ELR (cell line): Measurements from ENCODE around the gene PRDM16.
"Not testable (repeated sequence)": the region's sequence is repeated elsewhere in the genome, so short reads cannot be mapped to it uniquely, and the experiment has no call there.

Experiments
- DNase-seq: peaks from one replicate; pipeline ENCODE4 v3.0.0-alpha.2; 2015; ENCODE audit warnings: low read depth

PRDM16 gene

DNA sequence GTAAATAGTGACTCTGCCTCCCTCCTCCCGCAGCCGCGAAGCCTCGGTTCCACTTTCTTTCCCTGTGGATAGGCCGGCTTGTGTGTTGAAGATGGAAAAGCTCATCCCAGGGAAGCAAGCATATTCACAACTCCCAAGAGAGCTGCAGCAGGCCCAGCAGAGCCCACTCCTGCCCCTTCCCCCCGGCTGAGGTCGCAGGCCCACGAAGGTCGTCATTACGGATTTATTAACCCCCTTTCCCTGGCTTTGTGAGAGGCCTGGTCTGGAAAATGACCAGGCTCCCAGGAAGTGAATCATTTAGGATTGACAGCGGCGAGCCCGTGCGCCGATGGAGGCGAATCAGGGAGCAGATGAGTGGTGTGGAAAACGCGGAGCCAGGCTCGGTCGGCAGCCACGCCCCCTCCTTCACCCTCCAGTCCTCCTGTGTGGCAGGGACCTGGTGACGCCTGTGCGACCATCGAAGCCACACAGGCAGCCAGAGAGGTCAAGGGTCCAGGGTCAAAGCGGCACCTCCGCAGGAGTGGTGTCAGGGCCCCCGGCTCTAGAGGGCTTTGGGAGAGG lies 93.4 kb downstream of the PRDM16 start:
- no peak for DNase-seq

DNA sequence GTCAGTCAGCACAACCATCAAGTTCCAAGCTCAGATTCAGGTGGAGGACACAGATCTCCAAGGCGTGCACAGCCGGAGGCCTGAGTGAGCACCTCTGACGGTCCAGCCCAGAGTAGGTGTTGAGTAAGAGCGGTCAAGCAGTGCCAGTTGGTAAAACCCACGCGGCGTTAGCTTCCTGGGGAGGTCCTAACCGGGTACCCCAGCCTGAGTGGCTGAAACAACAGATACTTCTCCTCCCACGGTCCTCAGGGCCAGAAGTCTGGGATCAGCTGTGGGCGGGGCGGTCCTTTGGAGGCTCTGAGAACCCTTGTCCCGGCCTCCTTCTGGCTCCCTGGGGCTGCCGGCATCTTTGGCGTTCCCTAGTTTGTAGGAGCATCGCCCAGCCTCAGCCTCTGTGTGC lies 94.4 kb downstream of the PRDM16 start:
- no peak for DNase-seq

DNA sequence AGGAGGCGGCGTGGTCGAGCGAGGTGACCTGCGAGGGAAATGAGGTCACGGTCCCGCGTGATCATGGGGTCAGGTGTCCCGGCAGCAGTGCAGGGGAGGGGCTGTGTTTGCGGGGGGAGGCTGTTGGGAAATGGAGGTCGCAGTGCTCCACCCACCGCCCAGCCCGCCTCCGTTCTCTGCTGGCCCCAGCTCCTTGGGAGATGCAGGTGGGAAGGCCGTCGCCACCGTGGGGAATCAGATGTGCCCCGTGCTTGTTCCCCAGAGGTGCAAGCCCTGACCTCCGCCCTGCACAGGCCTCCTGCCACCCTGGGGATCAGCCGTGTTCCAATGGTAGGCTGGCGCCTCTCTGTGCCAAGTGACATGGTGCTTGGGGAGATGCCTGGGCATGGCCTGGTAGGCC lies 95.7 kb downstream of the PRDM16 start:
- DNase-seq, result no peak

DNA sequence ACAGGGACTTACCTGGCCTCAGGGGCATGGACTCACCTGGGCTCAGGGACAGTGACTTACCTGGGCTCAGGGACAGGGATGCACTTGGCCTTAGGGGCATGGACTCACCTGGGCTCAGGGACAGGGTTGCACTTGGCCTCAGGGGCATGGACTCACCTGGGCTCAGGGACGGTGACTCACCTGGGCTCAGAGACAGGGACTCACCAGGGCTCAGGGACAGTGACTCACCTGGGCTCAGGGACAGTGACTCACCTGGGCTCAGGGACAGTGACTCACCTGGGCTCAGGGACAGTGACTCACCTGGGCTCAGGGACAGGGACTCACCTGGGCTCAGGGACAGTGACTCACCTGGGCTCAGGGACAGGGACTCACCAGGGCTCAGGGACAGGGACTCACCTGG lies 96.2 kb downstream of the PRDM16 start:
- not testable (repeated sequence) for DNase-seq

DNA sequence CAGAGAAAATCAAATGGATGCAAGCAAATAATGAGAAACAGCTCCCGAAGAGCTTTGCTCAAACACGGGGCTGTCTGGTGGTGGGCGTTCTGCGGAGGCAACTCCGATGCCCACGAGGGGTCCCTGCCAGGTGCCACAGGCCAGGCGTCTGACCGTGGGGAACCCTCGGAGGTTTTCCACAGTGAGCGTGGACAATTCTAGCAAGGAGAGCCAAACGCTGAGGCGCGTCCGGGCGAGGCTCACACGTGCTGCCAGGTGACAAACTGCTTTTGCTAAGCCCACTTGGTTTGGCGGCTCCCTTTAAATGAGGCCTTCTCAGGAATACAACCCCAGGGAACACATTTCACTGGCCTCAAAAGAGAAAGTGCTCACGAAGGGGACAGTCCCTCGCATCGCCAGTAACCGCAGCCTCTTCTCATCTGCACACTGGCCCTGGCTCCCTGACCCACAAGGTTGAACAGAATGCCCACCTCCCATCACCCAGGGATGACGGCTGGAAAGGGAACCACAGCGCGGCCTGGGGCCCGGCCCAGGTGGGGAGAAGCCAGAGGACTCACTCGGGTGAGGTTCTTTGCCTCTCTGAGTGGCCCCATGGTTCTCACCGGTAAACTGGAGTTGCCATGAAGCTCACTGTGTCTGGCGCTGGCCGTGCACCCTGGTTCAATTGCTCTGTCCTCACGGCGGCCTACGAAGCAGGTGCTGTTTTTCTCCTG lies 97.4 kb downstream of the PRDM16 start:
- no peak for DNase-seq

DNA sequence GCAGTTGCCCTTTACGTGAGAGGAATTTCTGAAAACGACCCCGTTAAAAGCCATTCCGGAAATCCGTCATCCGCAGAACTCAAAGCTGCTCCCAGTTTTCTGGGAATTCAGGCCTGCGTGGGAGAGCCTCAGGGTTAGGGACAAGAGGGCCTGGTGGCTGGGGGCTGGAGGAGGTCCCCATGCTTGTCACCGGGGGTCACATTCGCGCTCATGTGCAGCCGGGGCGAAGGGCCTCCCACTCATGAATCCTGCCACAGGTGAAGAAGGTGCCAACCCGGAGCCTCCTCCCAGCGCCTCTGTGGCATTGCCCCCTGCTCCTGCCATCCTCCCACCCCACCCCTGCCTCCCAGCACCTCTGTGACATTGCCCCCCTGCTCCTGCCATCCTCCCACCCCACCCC lies 98.3 kb downstream of the PRDM16 start:
- DNase-seq, result no peak

DNA sequence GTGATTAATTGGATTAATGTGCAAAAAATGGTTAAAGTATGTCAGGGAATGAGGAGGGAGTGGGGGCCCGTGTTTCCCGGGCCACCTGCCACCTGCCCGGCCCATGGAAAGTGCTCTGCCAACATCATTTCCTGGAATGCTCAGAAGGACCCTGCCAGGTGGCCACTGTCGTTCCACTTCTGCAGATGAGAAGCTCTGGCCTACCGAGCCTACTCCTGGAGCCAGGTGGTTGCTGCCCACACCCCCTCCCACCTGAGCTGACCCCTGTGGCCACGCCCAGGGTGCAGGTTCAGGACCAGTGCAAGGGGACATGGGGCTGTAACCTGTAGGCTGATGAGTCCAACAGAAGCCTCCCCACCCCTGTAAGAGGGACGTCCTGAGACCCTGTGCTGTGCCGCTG lies 99.7 kb downstream of the PRDM16 start:
- DNase-seq, result no peak

DNA sequence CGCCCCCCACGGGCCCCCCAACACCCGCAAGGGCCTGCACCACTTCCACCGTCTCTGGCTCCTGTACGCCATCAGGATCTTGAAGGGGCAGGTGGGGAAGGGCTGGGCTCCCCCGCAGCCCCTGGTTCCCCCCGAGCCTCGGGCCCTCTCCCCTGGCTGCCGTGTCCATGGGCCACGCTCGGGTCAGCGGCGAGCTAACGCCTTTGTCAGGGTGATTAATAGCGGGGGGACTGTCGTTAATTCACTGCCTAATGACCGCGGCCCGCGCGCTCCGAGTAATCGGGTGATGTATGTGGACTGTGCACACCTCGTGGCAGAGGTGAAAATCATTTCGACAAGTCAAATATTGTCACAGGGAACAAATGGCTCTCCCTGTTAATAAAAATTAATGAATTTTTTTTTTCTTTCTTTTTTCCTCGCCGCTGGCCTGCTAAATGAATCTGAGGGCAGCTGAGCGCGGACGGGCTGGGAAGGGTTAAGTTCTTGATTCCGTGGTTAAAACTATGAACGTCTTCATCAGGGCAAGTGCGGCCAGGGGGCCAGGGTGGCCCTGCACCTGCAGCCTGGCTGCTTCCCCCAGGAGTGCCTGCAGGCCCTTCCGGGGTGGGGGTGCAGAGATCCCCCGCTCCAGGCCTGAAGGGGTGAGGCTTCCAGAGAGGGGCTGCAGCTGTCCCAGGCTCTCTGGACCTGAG lies 100.8 kb downstream of the PRDM16 start:
- DNase-seq, result no peak

DNA sequence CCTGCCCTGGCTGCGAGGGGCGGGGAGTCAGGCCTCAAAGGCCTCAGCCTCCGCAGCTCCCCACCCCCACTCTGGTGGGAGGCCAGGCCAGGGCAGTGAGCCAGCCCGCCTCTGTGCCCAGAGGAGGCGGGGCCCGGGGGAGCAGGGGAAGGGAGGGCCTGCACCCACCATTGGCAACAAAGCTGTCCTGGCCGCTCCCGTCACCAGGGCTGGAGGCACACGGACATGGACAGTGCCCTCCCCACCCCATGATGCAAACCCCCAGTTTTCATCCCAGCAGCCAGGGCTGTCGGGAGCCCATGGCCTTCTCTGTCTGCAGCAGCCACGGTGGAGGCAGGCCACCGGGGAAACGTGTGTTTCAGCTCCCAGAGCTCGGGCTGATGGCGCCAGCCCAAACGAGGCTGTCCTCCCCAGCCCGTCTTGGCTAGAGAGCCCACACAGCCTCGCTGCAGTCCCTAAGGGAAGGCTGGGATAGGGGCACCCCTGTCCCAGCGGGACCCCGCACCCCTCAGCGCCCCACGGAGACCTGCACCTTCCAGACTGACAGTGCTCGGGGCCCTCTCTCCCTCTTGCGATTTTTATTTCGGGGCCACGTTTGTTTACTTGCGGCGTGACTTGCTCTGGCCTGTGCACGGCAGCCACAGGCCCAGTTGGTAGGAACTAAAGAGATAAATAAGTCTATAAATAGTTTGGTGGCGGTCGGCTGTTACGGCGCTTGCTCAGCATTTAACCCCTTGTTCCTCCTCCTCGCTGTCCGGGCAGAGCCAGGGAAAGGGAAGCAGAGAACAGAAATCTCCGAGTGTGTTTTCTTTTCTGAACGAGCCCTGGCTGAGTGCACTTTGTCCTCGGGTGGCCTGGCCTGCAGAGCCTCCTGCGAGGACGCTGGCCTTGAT lies 101.8 kb downstream of the PRDM16 start:
- no peak for DNase-seq

DNA sequence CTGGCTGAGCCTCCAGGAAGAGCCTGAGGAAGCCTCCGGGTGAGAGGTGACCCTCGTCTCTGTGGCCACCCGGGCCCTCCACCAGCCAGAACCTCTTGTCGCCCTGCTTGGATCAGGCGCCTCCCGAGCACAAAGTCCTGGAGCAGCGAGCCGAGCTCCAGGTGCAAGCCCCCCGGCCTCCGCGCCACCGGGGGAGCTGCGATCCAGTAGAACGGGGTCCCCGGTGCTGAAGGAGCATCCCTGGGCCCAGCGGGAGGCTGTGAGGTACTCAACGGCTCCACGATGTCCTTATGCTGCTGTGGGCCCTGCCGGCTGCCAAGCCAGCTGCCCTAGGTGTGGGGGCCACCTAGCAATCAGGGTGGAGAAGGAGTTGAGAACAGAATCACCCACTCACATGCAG lies 102.8 kb downstream of the PRDM16 start:
- no peak for DNase-seq

DNA sequence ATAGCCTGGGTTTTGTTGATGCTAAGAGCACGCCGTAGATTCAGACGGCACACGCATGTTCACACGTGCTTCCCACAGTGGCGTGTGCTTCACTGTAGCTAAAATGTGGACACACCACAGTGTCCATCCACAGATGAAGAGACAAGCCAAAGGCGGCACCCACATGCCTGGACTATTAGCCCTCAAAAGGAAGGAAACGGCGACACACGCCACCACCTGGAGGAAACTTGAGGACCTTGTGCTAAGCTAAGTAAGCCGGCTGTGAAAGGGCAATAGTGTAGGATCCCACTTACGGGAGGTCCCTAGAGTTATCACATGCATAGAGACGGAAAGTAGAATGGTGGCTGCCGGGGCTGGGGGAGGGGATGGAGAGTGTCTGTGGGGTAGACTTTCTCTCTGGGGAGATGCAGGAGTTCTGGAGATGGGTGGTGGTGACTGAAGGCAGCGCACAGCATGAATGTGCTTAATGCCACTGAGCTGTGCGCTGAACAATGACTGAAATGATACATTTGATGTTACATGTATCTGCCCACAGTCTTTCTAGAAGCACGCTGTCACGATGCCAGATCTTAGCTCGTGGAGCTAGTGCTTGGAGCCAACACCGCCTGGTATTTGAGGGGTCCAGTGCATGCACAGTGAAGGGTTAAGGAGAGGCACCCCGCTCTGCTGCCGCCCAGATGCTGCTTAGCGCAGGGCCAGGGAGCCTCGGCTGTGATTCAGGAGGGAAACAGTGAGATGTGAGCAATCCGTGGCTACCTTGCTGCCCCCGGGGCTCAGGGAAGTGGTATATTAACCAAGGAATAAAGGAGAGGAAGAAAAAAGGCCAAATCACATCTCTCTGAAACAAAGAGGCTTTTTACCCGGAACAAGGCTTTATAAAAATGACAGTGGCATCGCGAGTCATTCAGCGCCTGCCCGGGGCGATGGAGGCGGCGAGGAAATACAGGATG lies 103.7 kb downstream of the PRDM16 start:
- DNase-seq, result no peak

DNA sequence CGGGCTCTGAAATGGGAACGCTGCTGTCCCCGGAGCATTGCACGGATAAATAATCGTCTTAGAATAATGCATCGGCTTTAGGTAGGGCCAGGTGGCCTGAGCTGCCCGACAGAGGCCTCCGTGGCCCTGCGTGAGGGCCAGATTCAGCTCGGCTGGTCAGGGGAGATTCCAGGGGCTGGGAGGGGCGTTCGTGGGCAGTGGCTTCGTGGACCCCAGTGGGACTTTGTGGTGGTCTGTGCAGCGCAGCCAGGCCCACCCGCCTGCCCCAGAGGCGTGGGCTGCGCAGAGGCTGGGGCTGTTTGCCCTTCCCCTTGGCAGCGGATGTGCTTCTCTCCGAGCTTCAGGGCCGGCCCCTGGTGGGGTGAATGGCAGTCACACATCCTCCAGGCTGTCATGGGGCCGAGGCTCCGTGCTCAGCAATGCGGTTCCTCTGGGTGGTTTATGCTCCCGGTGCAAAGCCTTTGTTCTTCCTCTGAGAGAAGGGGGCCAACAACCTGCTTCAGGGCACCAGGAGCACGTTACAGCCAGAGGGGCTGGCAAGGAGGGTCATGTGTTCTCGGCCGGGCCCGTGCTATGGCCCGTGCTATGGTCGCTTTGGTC lies 104.5 kb downstream of the PRDM16 start:
- no peak for DNase-seq

DNA sequence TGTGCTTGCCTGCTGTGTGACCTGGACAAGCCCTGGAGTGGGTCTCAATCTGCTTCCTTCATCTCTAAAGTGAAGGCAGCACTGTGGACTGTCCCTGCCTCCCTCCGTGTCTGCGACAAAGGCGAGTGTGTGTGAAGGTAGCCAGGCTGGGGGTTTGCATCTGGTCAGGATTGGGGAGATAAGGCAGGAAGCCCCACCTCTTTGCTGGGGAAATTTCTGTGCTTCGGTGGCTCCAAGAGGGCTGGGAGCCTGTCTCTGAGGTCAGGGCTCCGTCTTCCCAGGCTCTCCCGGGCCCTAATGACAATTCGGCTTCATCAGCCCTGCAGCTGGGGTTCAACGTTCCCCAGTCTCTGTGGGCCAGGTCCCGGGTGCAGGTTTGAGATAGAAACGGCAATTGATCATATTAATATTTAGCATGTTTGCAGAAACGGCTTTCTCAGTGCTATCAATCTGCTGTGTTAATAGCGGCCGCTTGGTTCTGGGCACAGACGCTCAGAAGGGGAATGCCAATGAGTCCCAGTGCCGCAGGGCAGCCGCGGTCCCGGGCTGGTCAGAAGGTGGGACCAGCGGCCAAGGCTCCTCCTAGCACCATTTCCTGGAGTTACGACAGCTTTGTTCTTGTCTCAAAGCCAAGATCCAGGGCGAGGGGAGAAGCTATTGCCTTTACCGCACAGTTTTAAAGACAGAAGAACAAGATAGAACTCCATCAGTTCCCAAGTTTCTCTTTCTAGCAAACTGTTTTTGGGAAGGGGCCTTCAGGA lies 105.7 kb downstream of the PRDM16 start:
- DNase-seq, result no peak

DNA sequence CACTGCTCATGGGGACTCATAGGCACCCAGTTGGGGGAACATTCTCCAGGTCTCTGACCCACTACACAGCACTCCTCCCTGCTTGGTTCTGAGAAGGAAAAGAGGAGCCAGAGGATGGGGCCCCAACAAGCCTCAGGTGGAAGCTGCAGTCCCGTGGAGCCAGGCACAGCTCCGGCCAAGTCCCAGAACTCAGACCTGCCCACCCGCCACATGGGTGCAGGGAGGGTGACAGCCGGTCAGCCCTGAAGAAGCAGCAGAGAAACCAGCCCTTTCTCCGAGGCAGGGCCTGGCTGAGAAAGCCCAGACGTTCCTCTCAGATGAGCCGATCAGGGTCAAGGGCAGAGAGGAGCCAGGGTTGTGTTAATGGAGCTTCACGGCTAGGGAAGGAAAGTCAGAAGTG lies 106.5 kb downstream of the PRDM16 start:
- DNase-seq, result no peak

DNA sequence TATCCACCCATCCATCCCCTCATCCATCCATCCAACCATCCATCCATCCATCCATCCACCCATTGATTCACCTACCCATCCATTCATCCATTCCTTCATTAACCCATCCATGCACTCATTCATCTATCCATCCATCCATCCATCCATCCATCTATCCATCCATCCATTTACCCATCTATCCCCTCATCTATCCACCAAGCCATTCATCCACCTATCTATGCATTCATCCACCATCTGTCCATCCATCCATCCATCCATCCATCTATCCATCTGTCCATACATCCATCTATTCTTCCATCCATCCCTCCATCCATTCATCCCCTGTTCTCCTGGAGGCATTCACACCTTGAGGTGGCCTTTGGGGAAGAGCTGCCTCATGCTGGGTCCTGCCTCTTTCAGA lies 107.0 kb downstream of the PRDM16 start:
- DNase-seq, result no peak

DNA sequence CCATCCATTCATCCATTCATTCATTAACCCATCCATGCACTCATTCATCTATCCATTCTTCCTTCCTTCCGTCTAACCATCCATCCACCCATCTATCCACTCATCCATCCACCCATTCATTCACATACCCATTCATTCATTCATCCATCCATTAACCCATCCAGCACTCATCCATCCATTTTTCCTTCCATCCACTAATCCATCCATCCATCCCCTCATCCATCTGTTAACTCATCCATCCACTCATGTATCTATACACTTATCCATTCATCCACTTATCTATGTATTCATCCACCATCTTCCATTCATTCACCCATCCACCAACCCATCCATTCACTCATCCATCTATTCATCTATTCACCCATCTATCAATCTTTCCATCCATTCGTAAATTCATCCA lies 107.8 kb downstream of the PRDM16 start:
- no peak for DNase-seq

DNA sequence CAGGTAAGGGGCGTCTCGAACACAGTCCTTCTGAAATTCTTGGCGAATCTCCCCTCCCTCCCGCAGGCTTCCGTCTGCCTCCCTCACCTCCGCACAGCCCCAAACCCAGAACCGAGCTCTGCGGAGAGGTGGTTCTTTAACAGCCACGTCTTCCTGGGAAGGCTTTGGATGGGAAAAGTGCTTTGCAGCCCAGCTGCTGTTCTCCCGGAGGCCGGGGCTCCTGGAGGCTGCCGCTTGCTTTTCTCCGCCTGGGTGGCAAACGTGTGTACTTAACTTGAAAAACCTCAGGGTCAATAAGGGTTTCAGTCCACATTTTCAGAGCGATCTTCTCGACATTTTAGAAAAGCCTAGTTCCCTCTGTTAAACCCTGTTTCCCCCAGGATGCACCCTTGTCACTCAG lies 109.3 kb downstream of the PRDM16 start:
- no peak for DNase-seq

DNA sequence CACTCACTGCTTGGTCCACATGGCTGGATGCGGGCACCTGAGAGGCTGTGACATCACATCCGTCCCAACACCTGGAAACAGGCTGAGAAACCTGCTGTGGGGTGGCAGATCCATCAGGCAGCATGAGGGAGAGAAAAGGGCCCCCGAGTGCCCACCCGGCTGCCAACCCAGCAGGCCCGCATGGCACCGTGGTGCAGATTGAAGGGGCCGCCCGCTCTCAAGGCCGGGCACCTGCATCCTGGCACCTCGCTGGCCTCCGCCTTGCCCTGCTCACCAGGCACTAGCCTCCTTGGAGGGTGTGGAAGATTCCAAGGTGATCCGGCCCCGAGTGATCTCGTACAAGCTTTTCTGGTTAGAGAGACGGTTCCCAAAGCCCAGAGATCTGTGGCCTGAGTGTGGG lies 110.5 kb downstream of the PRDM16 start:
- DNase-seq, result no peak

DNA sequence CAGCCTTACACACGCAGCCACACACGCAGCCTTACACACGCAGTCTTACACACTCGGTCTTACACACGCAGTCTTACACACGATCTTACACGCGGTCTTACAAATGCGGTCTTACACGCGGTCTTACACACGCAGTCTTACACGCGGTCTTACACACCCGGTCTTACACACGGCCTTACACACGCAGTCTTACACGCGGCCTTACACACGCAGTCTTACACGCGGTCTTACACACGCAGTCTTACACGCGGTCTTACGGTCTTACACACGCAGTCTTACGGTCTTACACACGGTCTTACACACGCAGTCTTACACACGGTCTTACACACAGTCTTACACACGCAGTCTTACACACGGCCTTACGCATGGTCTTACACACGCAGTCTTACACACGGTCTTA lies 111.9 kb downstream of the PRDM16 start:
- no peak for DNase-seq

DNA sequence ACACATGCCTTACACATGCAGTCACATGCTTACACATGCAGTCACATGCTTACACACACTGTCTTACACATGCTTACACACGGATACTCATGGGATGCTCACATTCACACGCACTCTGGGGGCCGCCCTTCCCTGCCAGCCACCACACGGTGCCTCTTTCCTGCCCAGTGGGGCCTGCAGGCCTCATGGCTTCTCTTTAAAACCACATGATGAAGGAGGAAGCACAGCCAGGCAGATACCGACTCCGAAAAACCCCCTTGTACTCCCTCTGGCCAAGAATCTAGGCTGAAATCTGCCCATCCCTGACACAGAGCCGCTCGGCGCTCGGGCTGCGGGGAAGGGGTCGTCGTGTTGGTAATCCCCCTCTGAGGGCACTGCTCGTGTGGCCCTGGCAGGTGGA lies 113.0 kb downstream of the PRDM16 start:
- no peak for DNase-seq
